SU-DHL-6 (cell line): ENCODE data around the gene HSBP1.

Experiments
- CTCF ChIP-seq: fragments of 200-600 bp; sonication (generic); IDR thresholded peaks from one replicate; pipeline ENCODE4 v1.5.1; 2017; ENCODE audit warnings: antibody characterized with exemption, mild to moderate bottlenecking, low read length, moderate library complexity; ENCODE audit not compliant: insufficient read depth, poor library complexity, severe bottlenecking
- EZH2phosphoT487 ChIP-seq: fragments of 200-600 bp; sonication (generic), shearing (Covaris generic); conservative IDR thresholded peaks from 2 replicates; pipeline ENCODE4 v1.6.1; 2018; ENCODE audit warnings: mild to moderate bottlenecking, antibody characterized with exemption, low read length, moderate library complexity, mixed read lengths

GRCh38 chr16:83802554-83803205 is 5.1 kb upstream of the HSBP1 start:
- no peak for TF ChIP-seq EZH2phosphoT487
- TF ChIP-seq CTCF, result no peak
